IPS DF 4.7 (cell line): Measurements from ENCODE around the gene PRSS21.

ENCODE experiments used
- DNase-seq: peaks from one replicate; pipeline ENCODE4 v3.0.0-alpha.2; 2013; ENCODE audit warnings: low spot score; ENCODE audit errors: extremely low read depth

The PRSS21 gene

GRCh38 chr16:2825906-2826305 lies 8.9 kb downstream of the PRSS21 start:
- no peak for DNase-seq

GRCh38 chr16:2826591-2827373 lies 9.7 kb downstream of the PRSS21 start:
- DNase-seq = no peak

- DNase-seq = no peak
Observed at GRCh38 chr16:2827374-2827791, 10.3 kb downstream of the PRSS21 start.

GRCh38 chr16:2827831-2828520 lies 10.9 kb downstream of the PRSS21 start:
- no peak for DNase-seq

GRCh38 chr16:2828521-2828840 lies 11.4 kb downstream of the PRSS21 start:
- DNase-seq = no peak

GRCh38 chr16:2828876-2829430 lies 11.9 kb downstream of the PRSS21 start:
- DNase-seq = no peak

GRCh38 chr16:2829501-2830354 lies 12.7 kb downstream of the PRSS21 start, which contains the start of gene ZG16B:
Gene ZG16B (plus strand): TSS chr16:2830303. CDS start chr16:2830442, 139 bp downstream.
- DNase-seq = no peak

- DNase-seq = no peak
Observed at GRCh38 chr16:2830355-2830695, 13.3 kb downstream of the PRSS21 start.

- no peak for DNase-seq
Observed at GRCh38 chr16:2831203-2831602, 14.2 kb downstream of the PRSS21 start.

GRCh38 chr16:2833776-2834175 lies 16.7 kb downstream of the PRSS21 start:
- no peak for DNase-seq

GRCh38 chr16:2834968-2835367 lies 17.9 kb downstream of the PRSS21 start:
- DNase-seq = no peak

GRCh38 chr16:2835638-2836493 lies 18.8 kb downstream of the PRSS21 start:
- DNase-seq = no peak

GRCh38 chr16:2836646-2837508 lies 19.8 kb downstream of the PRSS21 start:
- no peak for DNase-seq

GRCh38 chr16:2838928-2839327 lies 21.9 kb downstream of the PRSS21 start:
- DNase-seq = no peak

GRCh38 chr16:2839650-2840450 lies 22.8 kb downstream of the PRSS21 start:
- DNase-seq = no peak

GRCh38 chr16:2840914-2841313 lies 23.9 kb downstream of the PRSS21 start:
- no peak for DNase-seq

- DNase-seq = no peak
Observed at GRCh38 chr16:2841606-2842339, 24.7 kb downstream of the PRSS21 start.

GRCh38 chr16:2842340-2843000 lies 25.4 kb downstream of the PRSS21 start:
- no peak for DNase-seq
